COR-L47 (cell line): ENCODE results near the gene MAP4K2.
"Not testable (repeated sequence)": the region's sequence is repeated elsewhere in the genome, so short reads cannot be mapped to it uniquely, and the experiment has no call there.

Experiments used
- DNase-seq: peaks from one replicate; lab custom pipeline; 2025; lab: John Stamatoyannopoulos, UW

Gene MAP4K2

DNA sequence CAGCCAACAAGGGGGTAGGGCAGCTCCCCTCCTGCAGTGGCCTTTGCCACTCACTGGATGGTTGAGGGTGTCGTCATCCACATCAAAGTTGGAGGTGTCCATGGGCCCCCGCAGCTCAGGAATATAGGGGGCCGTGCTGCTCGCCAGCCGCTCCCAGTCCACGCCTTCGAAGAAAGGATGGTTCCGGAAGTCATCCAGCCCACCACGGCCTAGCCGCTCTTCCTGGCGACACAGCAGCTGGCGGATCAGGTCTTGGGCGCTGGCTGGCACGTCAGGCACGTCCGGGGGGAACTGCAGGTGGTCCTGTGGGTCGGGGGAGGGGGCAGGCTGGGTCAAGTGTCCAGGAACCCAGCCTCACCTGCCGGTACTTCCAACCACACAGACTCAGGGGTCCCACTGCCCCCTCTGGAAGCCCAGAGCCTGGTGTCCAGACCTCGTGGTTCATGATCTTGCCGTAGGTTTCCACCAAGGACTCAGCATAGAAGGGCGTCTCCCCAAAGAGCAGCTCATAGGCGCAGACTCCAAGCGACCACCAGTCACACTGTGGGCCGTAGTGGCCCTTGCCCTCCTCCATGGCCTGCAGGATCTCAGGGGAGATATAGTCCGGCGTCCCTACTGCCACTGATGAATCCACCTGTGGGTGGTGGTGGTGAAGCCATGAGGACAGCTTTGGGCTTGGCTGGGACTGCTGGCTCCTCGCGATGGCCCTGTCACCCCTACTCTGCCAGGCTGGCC is 35.8 kb upstream of the MAP4K2 start:
- no peak for DNase-seq

DNA sequence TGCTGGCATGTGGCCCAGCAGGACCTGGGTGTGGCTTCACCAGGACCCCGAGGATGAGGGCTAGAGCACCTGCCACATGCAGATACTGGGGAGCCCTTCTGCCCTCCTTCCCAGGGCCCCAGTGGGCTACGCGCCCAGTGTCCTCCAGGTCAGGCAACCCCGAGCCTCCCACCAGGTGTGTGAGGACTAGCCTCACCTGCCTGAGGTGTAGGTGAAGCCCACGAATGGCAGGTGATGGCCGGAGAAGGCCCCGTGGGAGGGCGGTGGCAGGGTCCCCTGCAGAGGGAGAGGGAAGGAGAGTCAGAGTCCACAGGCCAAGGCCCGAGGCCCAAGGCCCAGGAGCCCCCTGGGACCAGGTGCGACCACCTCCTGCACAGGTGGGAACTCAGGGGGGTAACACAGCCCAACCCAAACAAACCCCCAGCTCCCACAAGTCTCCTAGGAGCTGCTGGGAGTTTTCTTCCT is 34.9 kb upstream of the MAP4K2 start:
- no peak for DNase-seq

DNA sequence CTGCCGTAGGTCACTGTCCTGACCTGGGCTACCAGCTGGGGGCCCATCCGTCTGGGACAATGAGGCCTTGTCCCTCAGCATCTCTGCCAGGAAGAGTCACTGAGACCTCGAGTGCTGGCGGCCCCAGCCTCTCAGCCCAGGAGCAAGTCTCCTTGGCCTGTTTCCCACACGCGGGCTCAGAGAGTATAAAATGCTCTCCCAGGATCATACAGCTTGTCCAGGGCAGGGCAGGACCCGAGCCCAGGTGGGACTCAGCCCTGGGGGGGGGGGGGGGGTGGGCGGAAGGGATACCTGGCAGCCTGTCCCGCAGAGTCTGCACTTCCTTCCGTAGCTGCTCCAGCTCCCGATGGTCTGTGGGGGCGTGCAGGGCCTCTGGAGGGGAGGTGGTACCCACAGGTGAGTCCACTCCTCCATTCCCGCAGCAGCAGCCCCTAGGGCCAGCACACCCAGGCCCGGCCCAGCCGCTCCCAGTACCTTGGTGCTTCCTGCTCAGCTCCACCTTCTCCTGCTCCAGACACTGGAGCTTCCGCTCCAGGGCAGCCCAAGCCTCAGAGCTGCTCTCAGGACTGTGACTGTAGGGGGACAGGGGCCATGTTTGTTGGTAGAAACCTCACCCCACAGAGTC is 33.5 kb upstream of the MAP4K2 start:
- no peak for DNase-seq

DNA sequence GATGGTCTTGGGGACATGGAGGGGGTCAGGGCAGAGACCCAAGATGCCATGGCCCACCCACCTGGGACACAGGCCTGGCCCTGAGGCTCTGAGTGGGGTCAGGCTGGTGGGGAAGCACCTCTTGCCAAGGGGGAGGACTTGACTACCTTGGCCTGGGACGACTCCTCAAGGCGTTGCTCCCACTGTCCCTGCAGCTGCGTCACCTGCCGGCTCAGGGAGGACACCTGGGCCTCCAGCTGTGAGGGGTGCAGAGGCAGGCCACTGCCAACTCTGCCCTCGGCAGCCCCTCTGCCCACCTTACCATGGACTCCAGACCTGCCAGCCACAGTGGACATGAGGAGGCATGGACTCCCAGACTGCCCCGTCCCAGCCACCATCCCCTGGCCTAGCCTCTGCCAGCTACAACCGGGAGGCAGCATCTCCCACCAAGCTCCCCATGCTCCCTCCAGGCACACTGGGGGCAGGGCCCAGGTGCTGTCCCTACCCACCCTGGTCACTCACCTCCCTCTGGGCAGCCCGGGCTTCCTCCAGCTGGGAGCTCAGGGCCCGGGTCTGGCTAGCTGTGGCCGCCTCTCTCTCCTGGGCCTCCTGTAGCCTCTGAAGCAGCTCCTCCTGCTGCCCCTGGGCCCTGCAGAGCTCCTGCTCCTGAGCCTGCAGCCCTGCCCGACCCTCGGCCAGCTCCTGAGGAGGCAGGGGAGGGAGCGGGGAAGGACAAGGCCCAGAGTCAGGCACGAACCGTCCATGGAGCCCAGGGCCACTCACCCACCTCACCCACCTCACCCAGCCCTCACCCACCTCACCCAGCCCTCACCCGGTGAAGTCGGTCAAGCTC is 32.8 kb upstream of the MAP4K2 start:
- DNase-seq: no peak

DNA sequence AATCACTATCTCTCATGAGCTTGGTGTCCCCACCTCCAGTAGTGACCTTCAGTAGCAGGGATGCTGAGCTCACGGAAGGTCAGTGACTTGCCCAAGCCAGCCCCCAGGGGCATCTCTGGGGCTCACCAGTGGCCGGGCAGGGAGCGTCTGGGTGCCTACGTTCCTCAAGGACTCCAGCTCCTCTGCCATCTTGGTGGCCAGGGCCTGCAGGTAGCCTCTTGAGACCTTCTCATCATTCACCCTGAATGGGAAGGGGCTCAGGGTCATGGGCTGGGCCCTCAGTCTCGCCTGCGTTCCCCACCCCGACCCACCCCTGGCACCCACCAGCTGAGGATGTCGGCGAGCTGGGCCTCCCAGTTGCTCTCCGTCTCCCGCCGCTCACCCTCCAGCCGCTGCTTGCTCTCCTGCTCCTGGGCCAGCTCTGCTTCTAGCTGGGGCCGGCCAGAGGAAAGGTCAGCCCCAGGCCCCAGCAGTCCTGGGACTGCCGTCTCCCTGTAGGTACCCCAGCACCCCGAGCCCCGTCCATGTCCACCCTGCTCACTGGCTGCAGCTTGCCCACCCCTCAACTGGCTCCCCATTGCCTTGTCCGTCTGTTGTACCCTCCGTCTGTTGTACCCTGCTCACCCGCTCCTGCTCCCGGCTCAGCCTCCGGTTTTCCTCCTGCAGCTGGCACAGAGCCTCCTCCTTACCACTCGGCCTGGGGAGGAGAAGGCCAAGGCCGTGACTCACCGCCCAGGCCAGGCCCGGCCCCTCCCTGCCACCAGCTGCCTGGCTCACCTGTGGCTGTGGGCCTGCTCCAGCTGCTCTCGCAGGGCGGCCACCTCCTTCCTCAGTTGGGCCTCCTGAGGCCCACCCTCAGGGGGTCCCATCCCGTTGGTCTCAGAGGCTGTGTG is 32.0 kb upstream of the MAP4K2 start:
- no peak for DNase-seq

DNA sequence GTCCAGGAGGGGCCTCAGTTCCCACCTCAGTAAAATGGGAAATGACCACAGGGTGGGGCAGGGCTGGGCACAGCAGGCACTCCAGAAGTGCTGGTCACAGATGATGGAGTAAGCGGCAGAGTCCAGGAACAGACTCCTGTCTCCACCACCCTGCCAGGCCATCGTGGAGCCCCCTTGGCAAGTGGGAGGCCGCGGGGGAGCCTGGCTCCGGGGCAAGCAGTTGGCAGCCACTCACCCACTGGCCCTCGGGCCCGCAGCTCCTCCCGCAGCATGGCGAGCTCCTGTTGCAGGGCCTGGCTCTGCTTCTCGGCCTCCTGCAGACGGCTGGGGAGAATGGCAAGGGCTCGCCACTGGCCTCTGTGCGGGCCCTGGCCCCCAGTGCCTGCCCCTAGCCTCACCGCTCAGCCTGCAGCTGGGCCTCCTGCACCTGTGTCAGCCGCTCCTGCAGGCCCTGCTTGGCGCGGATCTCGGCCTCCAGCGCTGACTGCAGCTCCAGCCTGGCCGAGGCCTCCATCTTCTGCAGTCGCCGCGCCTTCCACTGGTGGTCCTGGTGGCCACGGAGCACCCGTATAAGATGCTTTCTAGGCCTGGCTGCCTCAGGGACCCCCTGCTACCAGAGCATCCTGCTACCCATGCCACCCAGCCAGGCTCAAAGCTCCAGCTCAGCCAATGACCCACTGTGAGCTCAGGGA is 31.2 kb upstream of the MAP4K2 start:
- DNase-seq: no peak

DNA sequence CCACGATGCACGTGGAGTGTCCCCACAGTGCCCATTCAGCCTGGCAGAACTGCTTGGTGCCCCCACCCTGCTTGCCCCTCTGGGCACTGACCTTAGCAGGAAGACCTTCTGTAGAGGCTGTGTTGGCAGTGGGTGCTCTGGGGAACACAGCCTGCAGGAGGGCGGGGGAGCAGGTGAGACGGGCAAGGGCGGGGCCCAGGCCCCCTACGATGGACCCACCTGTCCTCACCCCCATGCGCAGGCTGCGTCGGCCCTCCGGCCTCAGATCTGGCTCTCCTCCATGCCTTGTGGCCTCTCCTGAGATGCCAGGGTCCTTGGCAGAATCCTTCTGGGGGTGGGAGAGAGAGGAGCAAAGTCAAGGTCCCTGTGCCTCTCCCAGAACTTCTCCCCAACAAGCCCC is 30.5 kb upstream of the MAP4K2 start:
- DNase-seq: no peak

DNA sequence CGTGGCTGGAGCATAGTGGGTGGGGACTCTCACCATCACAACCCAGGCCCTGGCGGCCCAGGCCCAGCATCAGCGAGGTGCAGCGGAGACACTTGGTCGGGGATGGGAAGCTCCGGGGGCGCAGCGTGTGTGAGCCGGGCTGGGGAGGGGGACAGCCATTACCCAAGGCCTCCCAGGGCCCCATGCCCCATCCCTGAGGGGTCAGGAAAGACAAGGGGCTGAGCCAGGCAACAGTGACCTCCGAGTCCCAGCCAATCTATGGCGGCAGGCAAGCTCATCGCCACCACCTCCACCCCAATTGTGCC is 30.1 kb upstream of the MAP4K2 start:
- no peak for DNase-seq

DNA sequence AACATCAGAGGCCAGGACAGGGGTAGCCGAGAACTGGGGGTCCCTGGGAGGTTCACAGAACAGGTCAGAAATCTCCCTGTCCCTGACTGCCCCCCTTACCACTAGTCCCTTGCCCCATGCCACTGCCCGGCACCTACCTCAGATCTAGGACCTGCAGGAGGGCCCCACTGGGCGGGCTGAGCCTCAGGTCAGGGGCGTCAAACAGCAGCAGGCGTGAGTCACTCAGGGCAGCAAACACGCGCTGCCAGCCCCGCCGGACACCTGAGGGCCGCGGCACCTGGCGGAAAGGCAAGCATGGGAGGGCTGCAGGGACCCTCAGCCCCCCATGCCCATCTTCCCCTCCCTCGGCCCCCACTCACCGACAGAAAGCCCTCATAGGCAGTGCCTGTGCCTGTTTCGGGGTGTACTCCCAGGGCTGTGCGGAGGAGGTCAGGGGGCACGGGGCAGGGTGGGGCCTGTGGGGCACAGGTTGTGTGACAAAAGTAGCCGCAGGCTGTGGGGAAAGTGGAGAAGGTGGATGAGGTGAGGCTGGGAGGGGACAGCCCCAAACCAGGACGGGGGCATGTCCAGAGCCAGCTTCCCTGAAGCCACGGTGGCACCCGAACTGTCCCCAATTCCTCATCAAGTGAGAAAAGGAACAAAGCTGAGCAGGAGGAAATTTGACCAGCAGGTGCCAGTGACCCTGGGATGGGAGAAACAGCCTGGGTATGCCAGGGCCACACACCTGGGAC is 29.6 kb upstream of the MAP4K2 start:
- DNase-seq: no peak

DNA sequence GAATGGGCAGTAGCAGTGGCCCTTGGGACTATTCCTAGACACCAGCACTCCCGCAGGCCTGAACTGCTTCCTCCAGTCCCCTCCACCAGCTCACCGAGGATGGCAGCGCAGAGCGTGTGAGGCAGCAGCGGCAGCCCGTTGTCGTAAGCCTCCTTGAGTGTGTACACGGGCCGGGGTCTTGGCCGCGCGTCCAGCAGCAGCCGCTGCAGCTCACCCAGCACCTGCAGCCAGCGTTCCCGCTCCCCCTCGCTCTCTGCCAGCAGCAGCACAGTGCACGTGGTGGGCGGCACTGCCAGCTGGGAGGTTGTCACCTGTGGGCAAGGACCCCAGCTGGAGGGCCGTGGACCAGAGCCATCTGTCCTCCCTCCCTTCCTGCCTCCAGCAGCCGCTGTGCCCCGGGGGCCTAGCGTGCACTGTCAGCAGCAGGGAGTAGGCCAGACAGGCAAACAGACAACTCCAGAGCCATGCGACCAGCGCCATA is 28.4 kb upstream of the MAP4K2 start:
- DNase-seq: no peak

DNA sequence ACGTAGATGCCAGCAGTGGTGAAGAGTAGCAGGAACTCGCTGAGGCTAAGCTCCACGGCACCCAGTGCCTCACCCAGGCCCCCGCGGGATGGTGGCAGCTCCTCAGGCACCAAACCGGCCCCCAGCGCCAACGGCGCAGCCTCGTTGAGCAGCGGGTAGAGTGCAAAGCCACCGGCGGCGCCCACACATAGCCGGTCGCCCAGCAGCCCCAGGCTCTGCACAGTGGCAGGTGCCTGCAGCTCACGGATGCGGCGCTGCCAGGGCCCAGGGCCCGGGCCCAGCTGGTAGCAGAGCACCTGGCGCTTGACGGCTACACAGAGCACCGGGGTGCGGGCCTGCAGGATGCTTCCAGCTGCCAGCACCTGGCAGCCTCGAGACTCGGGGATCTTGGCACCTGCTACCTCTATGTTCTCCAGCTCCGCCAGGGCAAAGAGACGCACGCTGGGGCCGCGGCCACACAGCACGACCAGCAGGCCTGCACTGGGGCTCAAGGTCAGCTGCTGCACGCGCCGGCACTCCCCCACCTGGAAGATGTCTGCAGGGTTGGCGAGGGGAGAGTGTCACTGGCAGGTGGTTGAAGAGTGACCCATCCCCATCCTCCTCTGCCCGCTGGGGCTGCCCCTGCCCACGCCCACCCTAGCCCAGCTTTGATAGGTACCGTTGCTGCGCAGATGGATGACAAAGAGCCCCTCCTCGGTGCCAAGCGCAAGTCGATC is 26.7 kb upstream of the MAP4K2 start:
- DNase-seq: no peak

DNA sequence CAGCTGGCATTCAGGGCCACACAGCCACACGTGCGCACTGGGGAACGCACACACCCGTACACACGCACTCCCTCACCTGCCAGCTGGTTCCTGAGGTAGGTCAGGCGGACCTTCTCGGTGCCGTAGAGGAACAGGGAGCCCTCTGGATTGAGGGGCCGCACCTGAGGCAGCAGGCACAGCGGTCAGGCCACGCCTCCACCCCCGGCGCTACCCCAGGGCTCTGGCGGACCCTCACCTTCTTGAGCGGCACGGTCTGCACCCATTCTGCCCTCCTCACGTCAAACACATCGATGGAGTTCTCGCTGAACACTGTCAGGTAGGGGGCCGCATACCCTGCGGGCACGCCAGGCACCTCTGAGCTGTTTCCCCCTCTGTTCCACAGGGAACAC is 24.4 kb upstream of the MAP4K2 start:
- DNase-seq: no peak

DNA sequence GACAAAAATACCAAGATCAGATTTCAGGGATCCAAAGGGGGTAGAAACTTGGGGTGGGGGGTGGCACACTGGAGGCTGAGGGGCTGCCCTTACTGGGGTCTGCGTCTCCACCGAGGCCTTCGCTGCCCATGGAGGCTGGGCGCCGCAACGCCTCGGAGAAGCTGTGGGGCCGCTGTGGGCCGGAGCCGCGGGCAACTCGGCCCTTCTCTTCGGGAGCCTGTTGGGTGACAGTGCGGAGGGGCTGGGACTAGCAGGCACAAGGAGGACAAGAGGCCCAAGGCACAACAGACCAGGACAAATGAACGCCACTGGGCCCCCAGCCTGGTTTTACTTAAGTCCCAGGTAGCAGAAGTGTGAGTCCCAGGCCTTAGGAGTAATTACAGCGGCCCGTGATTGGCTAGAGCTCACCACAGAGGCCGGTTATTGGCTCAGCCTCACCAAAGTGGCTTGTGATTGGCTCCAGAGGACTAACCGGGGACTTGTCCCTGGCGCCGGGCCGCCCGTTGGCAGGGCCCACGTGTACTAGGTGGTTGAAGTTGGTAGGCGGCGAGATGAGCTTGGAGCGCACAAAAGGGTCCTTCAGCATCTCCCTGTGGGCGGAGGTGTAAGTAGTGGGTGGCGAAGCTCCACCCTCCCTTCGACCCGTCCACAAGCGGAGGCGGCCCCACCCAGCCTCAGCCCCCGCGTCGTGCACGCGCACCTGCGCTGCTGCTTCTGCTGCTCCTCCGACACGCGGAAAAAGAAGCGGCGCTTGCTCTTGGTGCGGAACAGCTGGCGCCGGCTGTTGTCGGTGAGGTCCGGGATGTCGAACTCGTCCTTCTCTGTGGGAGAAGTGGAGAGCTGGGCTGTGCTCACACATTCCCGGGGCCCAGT is 23.8 kb upstream of the MAP4K2 start:
- DNase-seq: no peak

DNA sequence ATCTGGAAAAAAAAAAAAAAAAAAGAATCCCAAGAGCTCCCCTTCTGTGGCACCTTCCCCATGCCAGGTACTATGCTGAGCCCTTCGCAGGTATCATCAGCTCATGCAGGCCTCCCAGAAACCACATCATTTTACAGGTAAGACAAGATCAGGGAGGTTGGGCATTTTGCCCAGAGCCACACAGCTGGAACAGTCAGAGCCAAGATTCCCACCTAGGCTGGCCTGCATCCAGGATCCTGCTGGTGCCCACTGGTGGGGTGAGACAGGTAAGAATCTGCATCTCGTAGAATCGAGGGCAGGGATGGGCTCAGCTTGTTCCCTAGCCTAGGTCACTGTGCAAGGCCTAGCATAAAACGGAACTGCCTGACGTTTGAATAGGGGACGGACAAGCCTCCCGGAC is 23.0 kb upstream of the MAP4K2 start:
- no peak for DNase-seq

DNA sequence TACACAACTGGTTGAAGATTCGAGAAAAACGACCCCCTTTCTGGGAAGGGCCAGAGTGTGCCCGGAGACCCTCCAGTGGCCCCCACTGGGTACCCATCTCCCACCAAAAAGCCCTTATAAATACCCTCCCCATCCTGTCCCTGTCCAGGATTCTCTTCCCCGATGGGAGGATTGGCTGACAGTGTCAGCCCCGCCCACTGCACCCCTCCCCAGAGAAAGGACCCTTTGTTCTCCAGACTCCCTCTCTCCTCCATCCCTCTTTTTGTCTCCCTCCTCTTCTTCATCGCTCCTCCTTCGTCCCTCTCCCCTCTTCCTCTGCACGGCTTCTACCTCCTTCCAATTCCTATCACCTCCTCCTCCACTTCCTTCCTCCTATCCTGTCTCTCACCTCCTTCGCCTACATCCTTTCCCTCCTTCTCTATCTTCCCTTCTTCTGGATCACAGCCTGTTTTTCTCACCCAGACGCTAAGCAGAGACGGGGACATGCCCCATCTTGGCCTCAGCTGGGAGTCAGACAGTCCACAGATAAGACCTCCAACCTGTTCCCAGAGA is 20.6 kb upstream of the MAP4K2 start:
- DNase-seq: no peak

DNA sequence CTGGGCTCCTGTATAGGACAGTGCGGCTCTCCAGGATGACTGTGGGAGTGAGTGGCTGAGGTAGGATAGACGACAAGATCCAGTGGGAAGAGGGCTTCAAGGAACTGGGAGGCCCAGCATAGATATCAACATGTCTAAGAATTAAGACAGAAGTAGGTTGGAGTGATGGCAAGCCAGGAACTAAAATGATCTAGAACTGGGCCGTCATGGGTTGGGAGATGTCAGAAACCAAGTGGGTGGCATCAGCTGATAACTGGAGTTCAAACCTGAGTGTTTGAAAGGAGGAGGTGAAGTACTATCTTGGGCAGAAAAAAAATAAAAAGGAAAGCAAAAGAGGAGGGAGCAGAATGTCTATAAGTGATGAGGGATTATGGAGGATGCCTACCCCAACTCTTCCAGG is 14.5 kb upstream of the MAP4K2 start:
- DNase-seq: no peak

DNA sequence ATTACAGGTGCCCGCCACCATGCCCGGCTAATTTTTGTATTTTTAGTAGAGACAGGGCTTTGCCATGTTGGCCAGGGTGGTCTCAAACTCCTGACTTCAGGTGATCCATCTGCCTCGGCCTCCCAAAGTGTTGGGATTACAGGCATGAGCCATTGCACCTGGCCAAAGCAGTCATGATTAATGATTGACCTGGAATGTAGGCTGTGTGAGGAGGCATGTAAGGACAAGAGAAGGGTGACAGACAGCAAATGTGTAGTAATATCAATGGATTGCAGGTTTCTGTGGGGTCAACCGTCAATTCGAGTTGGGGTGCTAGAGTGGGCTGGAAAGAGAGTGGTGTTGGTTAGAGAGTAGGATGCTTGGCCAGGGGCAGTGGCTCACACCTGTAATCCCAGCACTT is 12.4 kb upstream of the MAP4K2 start:
- not testable (repeated sequence) for DNase-seq

DNA sequence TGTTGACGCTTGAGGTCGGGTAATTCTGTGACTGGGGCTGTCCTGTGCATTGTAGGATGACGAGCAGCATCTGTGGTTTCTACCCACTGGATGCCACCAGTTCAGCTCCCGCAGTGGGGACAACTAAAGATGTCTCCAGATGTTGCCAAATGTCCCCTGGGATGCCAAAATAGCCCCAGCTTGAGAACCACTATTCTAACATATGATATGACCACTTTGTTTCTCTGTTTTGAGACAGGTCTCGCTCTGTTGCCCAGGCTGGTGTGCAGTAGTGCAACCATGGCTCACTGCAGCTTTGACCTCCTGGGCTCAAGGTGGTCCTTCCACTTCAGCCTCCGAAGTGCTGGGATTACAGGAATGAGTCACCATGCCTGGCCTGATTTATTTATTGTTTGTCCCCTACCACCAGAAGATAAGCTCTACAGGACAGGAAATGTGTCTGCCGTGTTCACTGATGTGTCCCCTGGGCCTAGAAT is 11.7 kb upstream of the MAP4K2 start:
- DNase-seq: no peak

DNA sequence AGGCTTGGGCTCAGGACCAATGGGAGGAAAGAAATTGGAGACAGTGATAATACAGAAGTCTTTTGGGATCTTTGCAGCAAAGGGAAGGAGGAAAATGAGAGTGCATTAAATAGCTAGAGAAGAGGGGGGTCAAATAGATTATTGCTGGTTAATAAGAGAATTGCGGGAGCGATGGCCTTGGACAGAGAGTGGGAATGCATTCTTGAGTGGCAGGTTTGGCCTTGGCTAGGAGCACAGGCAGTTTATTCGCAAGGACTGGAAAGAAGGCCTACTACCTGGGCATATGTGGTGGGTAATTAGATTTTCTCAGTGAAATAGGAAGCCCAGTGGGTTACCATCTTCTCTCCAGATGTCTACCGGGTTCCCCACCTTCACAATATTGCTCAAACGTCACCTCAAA is 10.8 kb upstream of the MAP4K2 start:
- DNase-seq: no peak
